ENCODE measurements around the gene TAF7. TPM values are rescaled to one million over a fixed set of nuclear protein-coding genes. Genes with fewer than 3 reads are reported as not detected.

Gene TAF7
- polyA plus RNA-seq = 88.9 TPM
- long read RNA-seq, donor 1, transcript TAF7-201 (1 exons, 2,334 nt) = major isoform, 68 of 68 reads
- long read RNA-seq, donor 1, partial matches to known transcripts = 0 of 68 reads
- long read RNA-seq, donor 1, other reads (novel, unspliced or antisense) = 0 of 68 reads
- long read RNA-seq, donor 2, transcript TAF7-201 (1 exons, 2,334 nt) = major isoform, 150 of 150 reads
- long read RNA-seq, donor 2, partial matches to known transcripts = 0 of 150 reads
- long read RNA-seq, donor 2, other reads (novel, unspliced or antisense) = 0 of 150 reads
- long read RNA-seq, donor 3, transcript TAF7-201 (1 exons, 2,334 nt) = major isoform, 275 of 275 reads
- long read RNA-seq, donor 3, partial matches to known transcripts = 0 of 275 reads
- long read RNA-seq, donor 3, other reads (novel, unspliced or antisense) = 0 of 275 reads
- long read RNA-seq, donor 4, transcript TAF7-201 (1 exons, 2,334 nt) = major isoform, 26 of 26 reads
- long read RNA-seq, donor 4, partial matches to known transcripts = 0 of 26 reads
- long read RNA-seq, donor 4, other reads (novel, unspliced or antisense) = 0 of 26 reads
- long read RNA-seq, donor 5, transcript TAF7-201 (1 exons, 2,334 nt) = major isoform, 70 of 70 reads
- long read RNA-seq, donor 5, partial matches to known transcripts = 0 of 70 reads
- long read RNA-seq, donor 5, other reads (novel, unspliced or antisense) = 0 of 70 reads
- long read RNA-seq, donor 6, transcript TAF7-201 (1 exons, 2,334 nt) = major isoform, 184 of 184 reads
- long read RNA-seq, donor 6, partial matches to known transcripts = 0 of 184 reads
- long read RNA-seq, donor 6, other reads (novel, unspliced or antisense) = 0 of 184 reads
- long read RNA-seq, donor 7, transcript TAF7-201 (1 exons, 2,334 nt) = major isoform, 84 of 84 reads
- long read RNA-seq, donor 7, partial matches to known transcripts = 0 of 84 reads
- long read RNA-seq, donor 7, other reads (novel, unspliced or antisense) = 0 of 84 reads
- long read RNA-seq, donor 8, transcript TAF7-201 (1 exons, 2,334 nt) = major isoform, 219 of 219 reads
- long read RNA-seq, donor 8, partial matches to known transcripts = 0 of 219 reads
- long read RNA-seq, donor 8, other reads (novel, unspliced or antisense) = 0 of 219 reads
- long read RNA-seq, donor 9, transcript TAF7-201 (1 exons, 2,334 nt) = major isoform, 201 of 201 reads
- long read RNA-seq, donor 9, partial matches to known transcripts = 0 of 201 reads
- long read RNA-seq, donor 9, other reads (novel, unspliced or antisense) = 0 of 201 reads
- long read RNA-seq, donor 10, transcript TAF7-201 (1 exons, 2,334 nt) = major isoform, 127 of 127 reads
- long read RNA-seq, donor 10, partial matches to known transcripts = 0 of 127 reads
- long read RNA-seq, donor 10, other reads (novel, unspliced or antisense) = 0 of 127 reads
- long read RNA-seq, donor 11, transcript TAF7-201 (1 exons, 2,334 nt) = major isoform, 115 of 115 reads
- long read RNA-seq, donor 11, partial matches to known transcripts = 0 of 115 reads
- long read RNA-seq, donor 11, other reads (novel, unspliced or antisense) = 0 of 115 reads

DNA sequence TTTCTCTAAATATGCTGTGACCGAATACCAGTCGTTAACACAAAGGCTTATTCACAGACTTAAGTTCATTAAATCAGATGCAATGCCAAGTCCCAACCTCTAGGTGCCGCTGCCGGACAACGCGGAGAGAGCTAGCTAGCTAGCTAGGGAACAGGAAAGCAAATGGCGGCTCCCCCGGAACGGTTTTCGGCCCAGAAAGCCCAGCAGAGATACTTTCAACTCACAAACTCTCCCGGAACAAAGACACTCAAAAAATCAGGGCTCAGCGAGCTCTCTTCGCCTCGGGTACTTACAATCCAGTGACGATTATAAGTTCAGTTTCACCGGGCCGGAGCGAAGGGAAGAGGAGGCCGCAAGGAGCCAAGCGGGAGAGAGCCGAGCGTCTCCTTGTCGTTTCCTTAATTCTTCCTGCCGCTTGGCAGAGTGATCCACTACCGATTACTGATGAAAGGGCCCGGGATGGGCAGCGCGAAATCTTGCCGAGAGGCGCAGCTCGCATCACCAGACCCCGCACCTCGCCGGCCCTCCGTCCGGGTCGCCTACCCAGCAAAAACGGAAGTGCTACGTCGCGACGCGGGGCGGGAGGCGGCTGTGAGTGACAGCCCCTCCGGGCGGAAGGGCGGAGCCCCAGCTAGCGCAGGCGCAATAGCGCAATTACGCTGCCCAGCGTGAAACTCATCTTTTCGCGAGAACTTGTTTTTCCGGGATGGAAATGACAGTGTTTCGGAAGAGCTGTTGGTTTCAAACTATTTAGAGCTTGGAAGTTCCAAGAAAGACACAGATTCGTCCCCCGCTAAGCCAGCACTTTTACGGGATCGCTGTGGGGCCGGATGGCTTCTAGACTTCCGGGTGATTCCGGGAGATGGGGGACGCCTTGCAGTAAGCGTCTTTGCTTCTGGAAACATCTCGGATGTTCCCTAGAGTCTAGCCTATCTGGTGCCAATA, at the start of gene TAF7:
TAF7 (minus strand) TSS at position 560 of the 945 bp plus-strand sequence. CDS start 740 bp downstream, outside the sequence.
- Histone ChIP-seq H3K4me1 (ENCODE audit: control insufficient read depth, insufficient read depth, low read length) (peaks cover 3% of the 10 kb centered on the region), H3K27ac (ENCODE audit: low read length) (peak within 1 kb of the TSS; percentile 96), H3K9me3 (ENCODE audit: control insufficient read depth, low read depth, low read length) (peaks cover 59% of the 10 kb centered on the region), H3K36me3 (ENCODE audit: control insufficient read depth, insufficient read depth, low read length) (peaks cover 8% of the 10 kb centered on the region), H3K4me3 (ENCODE audit: low read length) (peak within 1 kb of the TSS; percentile 89), H3K27me3 (ENCODE audit: control insufficient read depth, insufficient read depth, low read length) (no peaks in the 10 kb centered on the region)
- WGBS (ENCODE audit: insufficient coverage, low lambda C conversion rate) = no CpG with 5 or more reads among the region's 67 CpGs
- DNase-seq = peak; percentile 93 to 94

- Histone ChIP-seq H3K36me3 (ENCODE audit: control insufficient read depth, insufficient read depth, low read length) (no peaks in the 10 kb centered on the region), H3K9me3 (ENCODE audit: control insufficient read depth, low read depth, low read length) (peaks cover 37% of the 10 kb centered on the region), H3K27me3 (ENCODE audit: control insufficient read depth, insufficient read depth, low read length) (peaks cover 52% of the 10 kb centered on the region), H3K4me3 (ENCODE audit: low read length) (no peak overlapping the region), H3K27ac (ENCODE audit: low read length) (no peak overlapping the region), H3K4me1 (ENCODE audit: control insufficient read depth, insufficient read depth, low read length) (no peaks in the 10 kb centered on the region)
- 59% methylated on average over 3 of the region's 46 CpGs for WGBS (ENCODE audit: insufficient coverage, low lambda C conversion rate)
- DNase-seq = no peak
Observed at GRCh38 chr5:141366016-141366896, 45.7 kb upstream of the TAF7 start.

- Histone ChIP-seq H3K36me3 (ENCODE audit: control insufficient read depth, insufficient read depth, low read length) (no peaks in the 10 kb centered on the region), H3K9me3 (ENCODE audit: control insufficient read depth, low read depth, low read length) (peaks cover 43% of the 10 kb centered on the region), H3K27me3 (ENCODE audit: control insufficient read depth, insufficient read depth, low read length) (peaks cover 52% of the 10 kb centered on the region), H3K4me3 (ENCODE audit: low read length) (no peak within 1 kb of the TSS), H3K4me1 (ENCODE audit: control insufficient read depth, insufficient read depth, low read length) (no peaks in the 10 kb centered on the region), H3K27ac (ENCODE audit: low read length) (no peak within 1 kb of the TSS)
- 40% methylated on average over 2 of the region's 34 CpGs for WGBS (ENCODE audit: insufficient coverage, low lambda C conversion rate)
- DNase-seq = no peak
Observed at GRCh38 chr5:141363952-141364660, 43.5 kb upstream of the TAF7 start, which contains the start of gene PCDHGA5. TSS of gene PCDHGA5 (plus strand) at chr5:141364162. CDS start at chr5:141364331, 169 bp downstream.

DNA sequence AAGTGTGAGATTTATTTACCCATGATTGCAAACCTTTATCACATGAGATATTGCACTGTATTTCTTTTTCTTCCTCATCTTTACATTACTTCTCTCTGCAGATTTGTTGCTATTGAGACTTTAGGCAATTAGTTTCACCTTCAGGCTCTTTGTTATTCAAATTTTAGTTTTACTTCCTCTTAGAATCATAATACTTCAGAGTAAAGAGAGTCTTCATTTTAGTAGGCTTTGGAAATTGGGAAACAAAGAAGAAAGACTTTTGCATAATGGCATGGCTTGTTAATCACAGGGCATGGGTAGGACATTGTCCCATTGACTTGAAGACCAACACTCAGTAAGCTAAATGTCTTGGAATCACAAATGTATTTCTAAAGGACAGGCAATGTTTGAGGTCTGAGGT, 42.1 kb upstream of the TAF7 start:
- Histone ChIP-seq H3K9me3 (ENCODE audit: control insufficient read depth, low read depth, low read length) (peaks cover 41% of the 10 kb centered on the region), H3K36me3 (ENCODE audit: control insufficient read depth, insufficient read depth, low read length) (no peaks in the 10 kb centered on the region), H3K4me3 (ENCODE audit: low read length) (no peak overlapping the region), H3K27me3 (ENCODE audit: control insufficient read depth, insufficient read depth, low read length) (peaks cover 52% of the 10 kb centered on the region), H3K4me1 (ENCODE audit: control insufficient read depth, insufficient read depth, low read length) (no peaks in the 10 kb centered on the region), H3K27ac (ENCODE audit: low read length) (no peak overlapping the region)
- no peak for DNase-seq

GRCh38 chr5:141360685-141361084, 40.1 kb upstream of the TAF7 start:
- Histone ChIP-seq H3K36me3 (ENCODE audit: control insufficient read depth, insufficient read depth, low read length) (no peaks in the 10 kb centered on the region), H3K4me3 (ENCODE audit: low read length) (no peak overlapping the region), H3K9me3 (ENCODE audit: control insufficient read depth, low read depth, low read length) (peaks cover 42% of the 10 kb centered on the region), H3K27me3 (ENCODE audit: control insufficient read depth, insufficient read depth, low read length) (peaks cover 47% of the 10 kb centered on the region), H3K27ac (ENCODE audit: low read length) (no peak overlapping the region), H3K4me1 (ENCODE audit: control insufficient read depth, insufficient read depth, low read length) (no peaks in the 10 kb centered on the region)
- WGBS (ENCODE audit: insufficient coverage, low lambda C conversion rate) = 10% methylated on average over 2 of the region's 15 CpGs
- DNase-seq = no peak

DNA sequence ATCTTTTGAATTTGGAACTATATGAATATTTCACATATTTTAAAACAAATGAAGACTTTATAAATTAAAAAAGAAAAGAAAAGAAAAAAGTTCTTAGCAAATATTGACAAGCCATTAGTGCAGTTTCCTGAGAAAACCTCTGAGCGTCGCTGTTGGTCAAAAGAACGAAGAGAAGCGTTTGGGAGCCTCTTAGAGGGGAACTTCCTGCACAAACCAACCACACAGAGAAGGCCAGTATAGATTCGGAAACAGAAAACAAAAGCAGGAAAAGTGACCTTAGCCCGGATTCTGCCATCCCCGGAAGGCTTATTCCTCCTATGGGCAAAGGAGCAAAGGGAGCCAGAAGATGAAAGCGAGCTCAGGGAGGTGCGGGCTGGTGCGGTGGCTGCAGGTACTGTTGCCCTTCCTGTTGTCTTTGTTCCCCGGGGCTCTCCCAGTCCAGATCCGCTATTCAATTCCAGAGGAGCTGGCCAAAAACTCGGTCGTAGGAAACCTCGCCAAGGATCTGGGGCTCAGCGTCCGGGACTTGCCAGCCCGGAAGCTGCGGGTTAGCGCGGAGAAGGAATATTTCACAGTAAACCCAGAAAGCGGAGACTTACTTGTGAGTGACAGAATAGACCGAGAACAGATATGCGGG, 39.3 kb upstream of the TAF7 start, which contains the start of gene PCDHGB2:
PCDHGB2 (plus strand) TSS at position 205 of the 637 bp plus-strand sequence; CDS start at position 347, 142 bp downstream.
- no peaks in the 10 kb centered on the region for H3K4me1 ChIP-seq (ENCODE audit: control insufficient read depth, insufficient read depth, low read length)
- peaks cover 42% of the 10 kb centered on the region for H3K9me3 ChIP-seq (ENCODE audit: control insufficient read depth, low read depth, low read length)
- no peak within 1 kb of the TSS for H3K4me3 ChIP-seq (ENCODE audit: low read length)
- DNase-seq = no peak
- peaks cover 45% of the 10 kb centered on the region for H3K27me3 ChIP-seq (ENCODE audit: control insufficient read depth, insufficient read depth, low read length)
- no CpG with 5 or more reads among the region's 24 CpGs for WGBS (ENCODE audit: insufficient coverage, low lambda C conversion rate)
- H3K27ac ChIP-seq (ENCODE audit: low read length) = no peak within 1 kb of the TSS
- H3K36me3 ChIP-seq (ENCODE audit: control insufficient read depth, insufficient read depth, low read length) = no peaks in the 10 kb centered on the region

- peaks cover 35% of the 10 kb centered on the region for H3K27me3 ChIP-seq (ENCODE audit: control insufficient read depth, insufficient read depth, low read length)
- H3K4me1 ChIP-seq (ENCODE audit: control insufficient read depth, insufficient read depth, low read length) = no peaks in the 10 kb centered on the region
- H3K36me3 ChIP-seq (ENCODE audit: control insufficient read depth, insufficient read depth, low read length) = no peaks in the 10 kb centered on the region
- no peak overlapping the region for H3K4me3 ChIP-seq (ENCODE audit: low read length)
- DNase-seq = no peak
- H3K9me3 ChIP-seq (ENCODE audit: control insufficient read depth, low read depth, low read length) = peaks cover 39% of the 10 kb centered on the region
- H3K27ac ChIP-seq (ENCODE audit: low read length) = no peak overlapping the region
- no CpG with 5 or more reads among the region's 19 CpGs for WGBS (ENCODE audit: insufficient coverage, low lambda C conversion rate)
Observed at GRCh38 chr5:141356950-141357349, 36.4 kb upstream of the TAF7 start.

DNA sequence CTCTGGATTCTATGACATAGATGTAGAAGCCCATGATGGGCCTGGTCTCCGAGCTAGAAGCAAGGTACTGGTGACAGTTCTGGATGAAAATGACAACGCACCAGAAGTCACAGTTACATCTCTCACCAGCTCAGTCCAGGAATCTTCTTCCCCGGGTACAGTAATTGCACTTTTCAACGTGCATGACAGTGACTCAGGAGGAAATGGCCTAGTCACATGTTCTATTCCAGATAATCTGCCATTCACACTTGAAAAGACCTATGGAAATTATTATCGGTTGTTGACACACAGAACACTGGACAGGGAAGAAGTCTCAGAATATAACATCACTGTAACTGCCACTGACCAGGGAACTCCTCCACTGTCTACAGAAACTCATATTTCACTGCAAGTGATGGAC, 35.5 kb upstream of the TAF7 start:
- DNase-seq = no peak
- no peaks in the 10 kb centered on the region for H3K36me3 ChIP-seq (ENCODE audit: control insufficient read depth, insufficient read depth, low read length)
- no peaks in the 10 kb centered on the region for H3K4me1 ChIP-seq (ENCODE audit: control insufficient read depth, insufficient read depth, low read length)
- peaks cover 35% of the 10 kb centered on the region for H3K27me3 ChIP-seq (ENCODE audit: control insufficient read depth, insufficient read depth, low read length)
- H3K4me3 ChIP-seq (ENCODE audit: low read length) = no peak overlapping the region
- no CpG with 5 or more reads among the region's 5 CpGs for WGBS (ENCODE audit: insufficient coverage, low lambda C conversion rate)
- H3K9me3 ChIP-seq (ENCODE audit: control insufficient read depth, low read depth, low read length) = peaks cover 37% of the 10 kb centered on the region
- no peak overlapping the region for H3K27ac ChIP-seq (ENCODE audit: low read length)
